Measurements from ENCODE around the gene RPL34. TPM values are rescaled to one million over a fixed set of nuclear protein-coding genes. Genes with fewer than 3 reads are reported as not detected.
A peak's percentile ranks its signal among the peaks of the same experiment; 100 is the strongest.

The RPL34 gene
- polyA plus RNA-seq, 3 donors from 2014 or later, result 1,657 to 2,419 (median 1,809) TPM

GRCh38 chr4:108607079-108607815 lies 13.1 kb upstream of the RPL34 start:
- Mint-ChIP-seq H3K9me3 (no peaks in the 10 kb centered on the region), H3K27me3 (ENCODE audit: low read depth in 3 of 3) (peaks cover 0 to 2% (median 1%) of the 10 kb centered on the region in 3 donors), H3K4me3 (no peak overlapping the region), H3K36me3 (peaks cover 0 to 11% (median 5%) of the 10 kb centered on the region in 3 donors), H3K27ac (no peak overlapping the region), H3K4me1 (peaks cover 0 to 2% of the 10 kb centered on the region in 2 donors)
- no peak for DNase-seq

GRCh38 chr4:108611365-108611764 lies 9.0 kb upstream of the RPL34 start:
- Mint-ChIP-seq H3K4me1 (no peaks in the 10 kb centered on the region), H3K27me3 (ENCODE audit: low read depth in 3 of 3) (peaks cover 0 to 2% (median 1%) of the 10 kb centered on the region in 3 donors), H3K27ac (no peak overlapping the region), H3K4me3 (no peak overlapping the region), H3K9me3 (peaks cover 0 to 4% (median 0%) of the 10 kb centered on the region in 6 donors), H3K36me3 (peaks cover 5 to 17% (median 5%) of the 10 kb centered on the region in 3 donors)
- DNase-seq, result no peak

GRCh38 chr4:108612365-108612764 lies 8.0 kb upstream of the RPL34 start:
- no peak overlapping the region for H3K4me3 Mint-ChIP-seq
- peaks cover 0 to 2% (median 1%) of the 10 kb centered on the region in 3 donors for H3K27me3 Mint-ChIP-seq (ENCODE audit: low read depth in 3 of 3)
- H3K27ac Mint-ChIP-seq, result no peak overlapping the region
- no peaks in the 10 kb centered on the region for H3K4me1 Mint-ChIP-seq
- H3K36me3 Mint-ChIP-seq, result peaks cover 0 to 19% (median 7%) of the 10 kb centered on the region in 3 donors
- peaks cover 0 to 4% (median 0%) of the 10 kb centered on the region in 6 donors for H3K9me3 Mint-ChIP-seq
- no peak for DNase-seq

- peaks cover 4 to 5% (median 5%) of the 10 kb centered on the region in 3 donors for H3K27me3 Mint-ChIP-seq (ENCODE audit: low read depth in 3 of 3)
- H3K4me3 Mint-ChIP-seq, result peak overlapping the region; percentile 92 to 96 (median 94)
- H3K36me3 Mint-ChIP-seq, result peaks cover 14 to 29% (median 20%) of the 10 kb centered on the region in 3 donors
- DNase-seq, result peak in 1 of 3 donors; percentile 3
- H3K27ac Mint-ChIP-seq, result peak overlapping the region; percentile 93 to 98 (median 94)
- H3K4me1 Mint-ChIP-seq, result peaks cover 41 to 56% of the 10 kb centered on the region in 2 donors
- peaks cover 0 to 4% (median 0%) of the 10 kb centered on the region in 6 donors for H3K9me3 Mint-ChIP-seq
Observed at GRCh38 chr4:108619372-108620100, 840 bp upstream of the RPL34 start.

- peaks cover 4 to 5% (median 5%) of the 10 kb centered on the region in 3 donors for H3K27me3 Mint-ChIP-seq (ENCODE audit: low read depth in 3 of 3)
- H3K36me3 Mint-ChIP-seq, result peaks cover 17 to 37% (median 28%) of the 10 kb centered on the region in 3 donors
- H3K27ac Mint-ChIP-seq, result peak overlapping the region; percentile 93 to 98 (median 94)
- DNase-seq, result peak in 1 of 3 donors; percentile 8
- H3K9me3 Mint-ChIP-seq, result no peaks in the 10 kb centered on the region
- H3K4me3 Mint-ChIP-seq, result peak overlapping the region; percentile 92 to 96 (median 94)
- H3K4me1 Mint-ChIP-seq, result peaks cover 41 to 62% of the 10 kb centered on the region in 2 donors
Observed at GRCh38 chr4:108620933-108621905, 843 bp downstream of the RPL34 start.

- DNase-seq, result no peak
- Mint-ChIP-seq H3K36me3 (peaks cover 17 to 40% (median 28%) of the 10 kb centered on the region in 3 donors), H3K27me3 (ENCODE audit: low read depth in 3 of 3) (peaks cover 4 to 6% (median 5%) of the 10 kb centered on the region in 3 donors), H3K4me3 (peak overlapping the region in 3 of 5 donors; percentile 17 to 94 (median 18)), H3K9me3 (no peaks in the 10 kb centered on the region), H3K27ac (peak overlapping the region in 3 of 6 donors; percentile 9 to 39 (median 24)), H3K4me1 (peaks cover 41 to 62% of the 10 kb centered on the region in 2 donors)
Observed at GRCh38 chr4:108622022-108622421, 1.6 kb downstream of the RPL34 start.

- Mint-ChIP-seq H3K4me1 (peaks cover 41 to 62% of the 10 kb centered on the region in 2 donors), H3K36me3 (peaks cover 17 to 40% (median 28%) of the 10 kb centered on the region in 3 donors), H3K9me3 (no peaks in the 10 kb centered on the region), H3K27ac (peak overlapping the region in 5 of 6 donors; percentile 3 to 61 (median 9)), H3K4me3 (peak overlapping the region in 1 of 5 donors; percentile 18), H3K27me3 (ENCODE audit: low read depth in 3 of 3) (peaks cover 4 to 6% (median 5%) of the 10 kb centered on the region in 3 donors)
- DNase-seq, result no peak
Observed at GRCh38 chr4:108622828-108623227, 2.5 kb downstream of the RPL34 start.

GRCh38 chr4:108624263-108625056 lies 4.1 kb downstream of the RPL34 start:
- no peak overlapping the region for H3K4me3 Mint-ChIP-seq

GRCh38 chr4:108626056-108626455 lies 5.7 kb downstream of the RPL34 start:
- Mint-ChIP-seq H3K36me3 (peaks cover 24 to 50% (median 28%) of the 10 kb centered on the region in 3 donors), H3K4me3 (no peak overlapping the region), H3K27ac (no peak overlapping the region), H3K9me3 (no peaks in the 10 kb centered on the region), H3K27me3 (ENCODE audit: low read depth in 3 of 3) (peaks cover 0 to 2% (median 1%) of the 10 kb centered on the region in 3 donors), H3K4me1 (peaks cover 26 to 38% of the 10 kb centered on the region in 2 donors)
- DNase-seq, result no peak

More at GRCh38 chr4:108624263-108625056, 4.1 kb downstream of the RPL34 start:
- Mint-ChIP-seq H3K4me1 (peaks cover 39 to 54% of the 10 kb centered on the region in 2 donors), H3K27ac (peak overlapping the region in 1 of 6 donors; percentile 57), H3K9me3 (no peaks in the 10 kb centered on the region), H3K36me3 (peaks cover 17 to 40% (median 28%) of the 10 kb centered on the region in 3 donors), H3K27me3 (ENCODE audit: low read depth in 3 of 3) (peaks cover 4 to 6% (median 5%) of the 10 kb centered on the region in 3 donors)
- DNase-seq, result no peak

- peaks cover 19 to 53% (median 29%) of the 10 kb centered on the region in 3 donors for H3K36me3 Mint-ChIP-seq
- peaks cover 0 to 2% (median 1%) of the 10 kb centered on the region in 3 donors for H3K27me3 Mint-ChIP-seq (ENCODE audit: low read depth in 3 of 3)
- no peaks in the 10 kb centered on the region for H3K9me3 Mint-ChIP-seq
- H3K4me1 Mint-ChIP-seq, result peaks cover 9 to 17% of the 10 kb centered on the region in 2 donors
- H3K4me3 Mint-ChIP-seq, result no peak overlapping the region
- no peak for DNase-seq
- H3K27ac Mint-ChIP-seq, result no peak overlapping the region
Observed at GRCh38 chr4:108628411-108628810, 8.0 kb downstream of the RPL34 start.

GRCh38 chr4:108635070-108635655 lies 14.8 kb downstream of the RPL34 start:
- Mint-ChIP-seq H3K4me1 (no peaks in the 10 kb centered on the region), H3K4me3 (no peak overlapping the region), H3K9me3 (no peaks in the 10 kb centered on the region), H3K36me3 (peaks cover 2 to 36% (median 14%) of the 10 kb centered on the region in 3 donors), H3K27ac (peak overlapping the region in 1 of 6 donors; percentile 83), H3K27me3 (ENCODE audit: low read depth in 3 of 3) (no peaks in the 10 kb centered on the region)
- no peak for DNase-seq

GRCh38 chr4:108636246-108636645 lies 15.9 kb downstream of the RPL34 start:
- H3K4me3 Mint-ChIP-seq, result no peak overlapping the region

More at GRCh38 chr4:108636246-108636645, 15.9 kb downstream of the RPL34 start:
- Mint-ChIP-seq H3K27ac (no peak overlapping the region), H3K36me3 (peaks cover 0 to 29% (median 14%) of the 10 kb centered on the region in 3 donors), H3K27me3 (ENCODE audit: low read depth in 3 of 3) (no peaks in the 10 kb centered on the region), H3K4me1 (no peaks in the 10 kb centered on the region), H3K9me3 (no peaks in the 10 kb centered on the region)
- DNase-seq, result no peak
